ENCODE measurements around the gene EQTN.
A peak's percentile ranks its signal among the peaks of the same experiment; 100 is the strongest.
"Not testable (repeated sequence)": the region's sequence is repeated elsewhere in the genome, so short reads cannot be mapped to it uniquely, and the experiment has no call there.

The EQTN gene

GRCh38 chr9:27239648-27240047, 57.3 kb downstream of the EQTN start:
- in situ Hi-C loops (cut with MboI; ENCODE audit: low pct_unique_long_range_greater_than_20kb, low sequenced_read_pairs): not testable (repeated sequence)
- DNase-seq: peak; percentile 8

All from KBM-7 (cell line).